ENCODE data around the gene MVB12B.

Gene MVB12B

GRCh38 chr9:126399251-126399650 lies 72.6 kb downstream of the MVB12B start:
- TF ChIP-seq CTCF (IDR thresholded peaks at IDR 0.05; ENCODE audit: unreplicated experiment in 3 of 3) = no peak
- Mint-ChIP-seq H3K27ac (no peak overlapping the region), H3K36me3 (ENCODE audit: low read depth) (peaks cover 37% of the 10 kb centered on the region), H3K9me3 (no peaks in the 10 kb centered on the region), H3K4me1 (peaks cover 10% of the 10 kb centered on the region), H3K27me3 (ENCODE audit: low read depth) (peaks cover 3% of the 10 kb centered on the region), H3K4me3 (no peak overlapping the region)

- Mint-ChIP-seq H3K36me3 (ENCODE audit: low read depth) (peaks cover 33% of the 10 kb centered on the region), H3K4me1 (peaks cover 10% of the 10 kb centered on the region), H3K4me3 (no peak overlapping the region), H3K27ac (no peak overlapping the region), H3K27me3 (ENCODE audit: low read depth) (peaks cover 6% of the 10 kb centered on the region), H3K9me3 (no peaks in the 10 kb centered on the region)
- no peak for TF ChIP-seq CTCF (IDR thresholded peaks at IDR 0.05; ENCODE audit: unreplicated experiment in 3 of 3)
These were observed 73.2 kb downstream of the MVB12B start for GRCh38 chr9:126399789-126400188.

- H3K27ac Mint-ChIP-seq = no peak overlapping the region
- H3K27me3 Mint-ChIP-seq (ENCODE audit: low read depth) = peaks cover 6% of the 10 kb centered on the region
- H3K4me3 Mint-ChIP-seq = no peak overlapping the region
- no peak for TF ChIP-seq CTCF (IDR thresholded peaks at IDR 0.05; ENCODE audit: unreplicated experiment in 3 of 3)
- peaks cover 11% of the 10 kb centered on the region for H3K4me1 Mint-ChIP-seq
- H3K36me3 Mint-ChIP-seq (ENCODE audit: low read depth) = peaks cover 27% of the 10 kb centered on the region
- H3K9me3 Mint-ChIP-seq = no peaks in the 10 kb centered on the region
These were observed 73.9 kb downstream of the MVB12B start for GRCh38 chr9:126400571-126400970.

- Mint-ChIP-seq H3K4me1 (peaks cover 16% of the 10 kb centered on the region), H3K36me3 (ENCODE audit: low read depth) (peaks cover 24% of the 10 kb centered on the region), H3K27ac (no peak overlapping the region), H3K9me3 (no peaks in the 10 kb centered on the region), H3K4me3 (no peak overlapping the region), H3K27me3 (ENCODE audit: low read depth) (peaks cover 6% of the 10 kb centered on the region)
- TF ChIP-seq CTCF (IDR thresholded peaks at IDR 0.05; ENCODE audit: unreplicated experiment in 3 of 3) = no peak
These were observed 74.5 kb downstream of the MVB12B start for GRCh38 chr9:126401107-126401506.

- Mint-ChIP-seq H3K4me3 (no peak overlapping the region), H3K27ac (no peak overlapping the region), H3K27me3 (ENCODE audit: low read depth) (peaks cover 6% of the 10 kb centered on the region), H3K36me3 (ENCODE audit: low read depth) (peaks cover 19% of the 10 kb centered on the region), H3K9me3 (no peaks in the 10 kb centered on the region), H3K4me1 (peaks cover 21% of the 10 kb centered on the region)
- TF ChIP-seq CTCF (IDR thresholded peaks at IDR 0.05; ENCODE audit: unreplicated experiment in 3 of 3) = no peak
These were observed 75.0 kb downstream of the MVB12B start for GRCh38 chr9:126401581-126401980.

GRCh38 chr9:126403397-126403796 lies 76.8 kb downstream of the MVB12B start:
- Mint-ChIP-seq H3K4me3 (no peak overlapping the region), H3K27me3 (ENCODE audit: low read depth) (peaks cover 6% of the 10 kb centered on the region), H3K36me3 (ENCODE audit: low read depth) (peaks cover 14% of the 10 kb centered on the region), H3K4me1 (peaks cover 26% of the 10 kb centered on the region), H3K27ac (no peak overlapping the region), H3K9me3 (no peaks in the 10 kb centered on the region)
- no peak for TF ChIP-seq CTCF (IDR thresholded peaks at IDR 0.05; ENCODE audit: unreplicated experiment in 3 of 3)

Measured in nephron (organoid).